ENCODE results near the gene SYT14. TPM values are rescaled to one million over a fixed set of nuclear protein-coding genes. Genes with fewer than 3 reads are reported as not detected.
"Not testable (repeated sequence)": the region's sequence is repeated elsewhere in the genome, so short reads cannot be mapped to it uniquely, and the experiment has no call there.

The SYT14 gene
- 1.0 TPM for polyA plus RNA-seq
- long read RNA-seq, donor 1, result 0 reads
- long read RNA-seq, donor 2, result 0 reads
- long read RNA-seq, donor 3, result 0 reads
- long read RNA-seq, donor 4, result 0 reads
- long read RNA-seq, donor 5, result 0 reads
- long read RNA-seq, donor 6, result 0 reads
- long read RNA-seq, donor 7, result 0 reads
- long read RNA-seq, donor 8, partial matches to known transcripts, result 7 of 7 reads
- long read RNA-seq, donor 8, other reads (novel, unspliced or antisense), result 0 of 7 reads
- long read RNA-seq, donor 9, result 0 reads
- long read RNA-seq, donor 10, result 0 reads
- long read RNA-seq, donor 11, result 0 reads

DNA sequence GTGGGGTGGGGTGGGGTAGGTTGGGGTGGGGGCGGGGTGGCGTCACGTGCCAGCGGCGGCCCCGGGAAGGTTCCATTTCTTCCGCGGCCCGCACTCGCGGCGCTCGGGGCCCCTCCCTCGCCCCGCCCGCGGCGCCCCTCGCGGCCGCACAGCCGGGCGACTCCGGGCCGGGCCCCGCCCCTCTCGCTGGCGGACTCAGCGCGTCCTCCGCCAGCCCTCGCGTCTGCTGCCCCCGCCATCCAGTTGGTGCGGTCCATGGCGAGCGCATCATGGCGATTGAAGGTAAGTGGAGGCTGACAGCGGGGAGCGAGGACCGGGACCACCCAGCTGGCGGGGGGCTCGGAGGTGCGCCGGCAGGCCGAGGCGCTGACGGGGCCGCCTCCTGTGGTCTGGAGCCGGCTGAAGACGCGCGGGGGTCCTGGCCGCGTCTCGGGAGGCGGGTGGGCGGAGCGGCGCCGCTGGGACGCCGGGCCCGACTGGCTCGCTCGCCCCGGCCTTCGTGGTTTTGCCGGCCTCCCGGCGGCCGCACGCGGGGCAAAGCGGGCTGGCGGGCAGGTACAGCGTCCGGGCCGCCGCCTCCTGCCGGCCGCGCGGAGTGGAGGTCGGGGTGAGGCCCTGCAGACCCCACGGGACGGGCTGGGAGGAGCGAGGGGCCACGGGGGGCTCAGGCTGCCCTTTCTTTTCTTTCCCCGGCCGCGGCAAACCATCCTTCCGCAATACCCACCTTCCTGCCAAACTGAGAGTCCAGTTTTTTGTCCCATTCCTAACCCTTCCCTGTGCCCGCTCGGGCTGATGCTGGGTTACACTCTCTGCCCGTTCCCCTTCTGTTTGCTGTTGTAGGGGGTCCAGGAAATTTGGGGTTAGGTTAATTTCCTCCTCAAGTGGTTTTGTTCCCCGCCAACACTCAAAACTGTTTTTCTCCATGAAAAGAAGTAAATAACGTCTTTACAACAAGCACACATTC lies at the start of gene SYT14:
Gene SYT14, plus strand, starts transcription at position 222 of the 964 bp plus-strand sequence. Its CDS starts 48 bp downstream, at position 270.
- peak within 1 kb of the TSS; percentile 18 for H3K4me3 ChIP-seq (ENCODE audit: low read length)
- no peaks in the 10 kb centered on the region for H3K9me3 ChIP-seq (ENCODE audit: control insufficient read depth, low read depth, low read length)
- WGBS (ENCODE audit: insufficient coverage, low lambda C conversion rate), result 10% methylated on average over 6 of the region's 98 CpGs
- peaks cover 13% of the 10 kb centered on the region for H3K27me3 ChIP-seq (ENCODE audit: control insufficient read depth, insufficient read depth, low read length)
- H3K27ac ChIP-seq (ENCODE audit: low read length), result no peak within 1 kb of the TSS
- H3K36me3 ChIP-seq (ENCODE audit: control insufficient read depth, insufficient read depth, low read length), result no peaks in the 10 kb centered on the region
- peak in 1 of 2 donors; percentile 16 for DNase-seq
- H3K4me1 ChIP-seq (ENCODE audit: control insufficient read depth, insufficient read depth, low read length), result no peaks in the 10 kb centered on the region

DNA sequence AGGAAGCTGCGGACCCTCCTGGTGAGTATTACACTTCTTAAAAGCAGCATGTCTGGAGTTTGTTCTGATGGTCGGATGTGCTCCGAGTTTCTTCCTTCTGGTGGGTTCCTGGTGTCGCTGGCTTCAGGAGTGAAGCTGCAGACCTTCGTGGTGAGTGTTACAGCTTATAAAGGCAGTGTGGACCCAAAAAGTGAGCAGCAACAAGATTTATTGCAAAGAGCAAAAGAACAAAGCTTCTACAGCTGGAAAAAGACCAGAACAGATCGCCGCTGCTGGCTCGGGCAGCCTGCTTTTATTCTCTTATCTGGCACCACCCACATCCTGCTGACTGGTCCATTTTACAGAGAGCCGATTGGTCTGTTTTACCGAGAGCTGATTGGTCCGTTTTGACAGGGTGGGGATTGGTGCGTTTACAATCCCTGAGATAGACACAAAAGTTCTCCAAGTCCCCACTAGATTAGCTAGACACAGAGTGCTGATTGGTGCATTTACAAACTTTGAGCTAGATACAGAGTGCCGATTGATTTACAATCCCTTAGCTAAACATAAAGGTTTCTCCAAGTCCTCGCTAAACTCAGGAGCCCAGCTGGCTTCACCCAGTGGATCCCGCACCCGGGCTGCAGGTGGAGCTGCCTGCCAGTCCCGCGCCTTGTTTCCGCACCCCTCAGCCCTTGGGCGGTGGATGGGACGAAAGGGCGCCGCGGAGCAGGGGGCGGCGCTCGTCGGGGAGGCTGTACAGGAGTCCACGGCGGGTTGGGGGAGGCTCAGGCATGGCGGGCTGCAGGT lies 49.5 kb upstream of the SYT14 start:
- not testable (repeated sequence) for H3K27me3 ChIP-seq (ENCODE audit: control insufficient read depth, insufficient read depth, low read length); H3K9me3 ChIP-seq (ENCODE audit: control insufficient read depth, low read depth, low read length); H3K36me3 ChIP-seq (ENCODE audit: control insufficient read depth, insufficient read depth, low read length); H3K27ac ChIP-seq (ENCODE audit: low read length); H3K4me1 ChIP-seq (ENCODE audit: control insufficient read depth, insufficient read depth, low read length); DNase-seq; H3K4me3 ChIP-seq (ENCODE audit: low read length)
- WGBS (ENCODE audit: insufficient coverage, low lambda C conversion rate), result no CpG with 5 or more reads among the region's 31 CpGs

DNA sequence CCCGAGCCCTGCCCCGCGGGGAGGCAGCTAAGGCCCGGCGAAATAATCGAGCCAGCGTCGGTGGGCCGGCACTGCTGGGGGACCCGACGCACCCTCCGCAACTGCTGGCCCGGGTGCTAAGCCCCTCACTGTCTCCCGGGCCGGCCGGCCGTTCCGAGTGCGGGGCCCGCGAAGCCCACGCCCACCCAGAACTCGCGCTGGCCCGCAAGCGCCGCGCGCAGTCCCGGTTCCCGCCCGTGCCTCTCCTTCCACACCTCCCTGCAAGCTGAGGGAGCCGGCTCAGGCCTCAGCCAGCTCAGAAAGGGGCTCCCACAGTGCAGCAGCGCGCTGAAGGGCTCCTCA lies 49.0 kb upstream of the SYT14 start:
- no CpG with 5 or more reads among the region's 35 CpGs for WGBS (ENCODE audit: insufficient coverage, low lambda C conversion rate)
- H3K36me3 ChIP-seq (ENCODE audit: control insufficient read depth, insufficient read depth, low read length), result no peaks in the 10 kb centered on the region
- no peak for DNase-seq
- no peak overlapping the region for H3K4me3 ChIP-seq (ENCODE audit: low read length)
- H3K27ac ChIP-seq (ENCODE audit: low read length), result no peak overlapping the region
- peaks cover 5% of the 10 kb centered on the region for H3K4me1 ChIP-seq (ENCODE audit: control insufficient read depth, insufficient read depth, low read length)
- no peaks in the 10 kb centered on the region for H3K9me3 ChIP-seq (ENCODE audit: control insufficient read depth, low read depth, low read length)
- H3K27me3 ChIP-seq (ENCODE audit: control insufficient read depth, insufficient read depth, low read length), result peaks cover 4% of the 10 kb centered on the region

DNA sequence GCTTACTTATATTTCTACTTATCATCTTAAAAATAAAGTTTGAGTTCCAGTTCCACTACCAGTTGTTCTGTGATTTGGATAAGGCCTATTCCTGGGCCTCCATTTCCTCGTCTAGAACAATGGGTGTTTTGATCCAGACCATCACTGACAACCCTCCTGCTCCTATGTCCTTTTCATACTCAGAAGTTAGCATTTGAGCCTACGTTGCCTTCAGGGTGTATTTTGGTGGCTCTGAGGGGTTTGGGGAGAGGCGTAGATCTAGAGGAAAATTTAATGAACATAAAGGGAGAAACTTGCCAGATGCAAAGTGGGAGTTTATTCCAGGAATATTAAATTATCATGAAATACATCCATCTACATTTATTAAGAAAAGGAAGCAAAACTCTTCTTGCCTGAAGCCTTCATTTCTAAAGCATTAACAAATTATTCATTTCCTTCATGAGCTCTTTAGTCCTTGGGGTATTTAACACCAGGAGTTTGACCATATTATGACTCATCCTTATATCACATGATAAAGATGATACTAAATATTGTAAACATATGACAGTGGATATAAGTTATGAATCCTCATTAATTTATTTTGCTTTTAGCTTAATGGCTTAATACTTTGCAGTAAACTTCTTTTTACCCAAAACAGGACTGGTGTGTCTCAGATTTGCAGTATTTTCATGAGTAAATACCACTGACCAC lies 47.2 kb upstream of the SYT14 start:
- Histone ChIP-seq H3K9me3 (ENCODE audit: control insufficient read depth, low read depth, low read length) (no peaks in the 10 kb centered on the region), H3K4me1 (ENCODE audit: control insufficient read depth, insufficient read depth, low read length) (no peaks in the 10 kb centered on the region)
- WGBS (ENCODE audit: insufficient coverage, low lambda C conversion rate), result 65% methylated on average over 2 of the region's 3 CpGs

DNA sequence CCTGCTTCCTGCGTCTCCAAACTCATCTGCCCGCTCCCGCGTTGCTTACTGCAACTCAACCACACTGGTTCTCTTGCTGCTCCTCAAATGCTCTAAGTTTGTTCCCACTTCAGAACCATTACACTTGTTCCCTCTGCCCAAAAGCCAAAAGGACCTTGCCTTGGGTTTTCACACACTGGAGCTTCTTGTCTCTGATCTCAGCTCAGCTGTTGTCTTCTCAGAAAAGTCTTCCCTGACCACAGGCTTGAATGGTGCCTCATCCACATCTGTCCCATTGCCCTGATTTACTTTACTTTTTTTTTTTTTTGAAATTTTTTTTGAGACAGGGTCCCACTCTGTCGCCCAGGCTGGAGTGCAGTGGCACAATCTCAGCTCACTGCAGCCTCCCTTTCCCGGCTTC lies 44.3 kb upstream of the SYT14 start:
- Histone ChIP-seq H3K4me3 (ENCODE audit: low read length) (no peak overlapping the region), H3K36me3 (ENCODE audit: control insufficient read depth, insufficient read depth, low read length) (no peaks in the 10 kb centered on the region), H3K9me3 (ENCODE audit: control insufficient read depth, low read depth, low read length) (no peaks in the 10 kb centered on the region), H3K4me1 (ENCODE audit: control insufficient read depth, insufficient read depth, low read length) (no peaks in the 10 kb centered on the region), H3K27me3 (ENCODE audit: control insufficient read depth, insufficient read depth, low read length) (no peaks in the 10 kb centered on the region), H3K27ac (ENCODE audit: low read length) (no peak overlapping the region)
- no peak for DNase-seq
- WGBS (ENCODE audit: insufficient coverage, low lambda C conversion rate), result 100% methylated on average over 3 of the region's 6 CpGs

More for the DNA sequence above, 47.2 kb upstream of the SYT14 start:
- Histone ChIP-seq H3K4me3 (ENCODE audit: low read length) (no peak overlapping the region), H3K27me3 (ENCODE audit: control insufficient read depth, insufficient read depth, low read length) (peaks cover 4% of the 10 kb centered on the region), H3K36me3 (ENCODE audit: control insufficient read depth, insufficient read depth, low read length) (no peaks in the 10 kb centered on the region), H3K27ac (ENCODE audit: low read length) (no peak overlapping the region)
- no peak for DNase-seq

DNA sequence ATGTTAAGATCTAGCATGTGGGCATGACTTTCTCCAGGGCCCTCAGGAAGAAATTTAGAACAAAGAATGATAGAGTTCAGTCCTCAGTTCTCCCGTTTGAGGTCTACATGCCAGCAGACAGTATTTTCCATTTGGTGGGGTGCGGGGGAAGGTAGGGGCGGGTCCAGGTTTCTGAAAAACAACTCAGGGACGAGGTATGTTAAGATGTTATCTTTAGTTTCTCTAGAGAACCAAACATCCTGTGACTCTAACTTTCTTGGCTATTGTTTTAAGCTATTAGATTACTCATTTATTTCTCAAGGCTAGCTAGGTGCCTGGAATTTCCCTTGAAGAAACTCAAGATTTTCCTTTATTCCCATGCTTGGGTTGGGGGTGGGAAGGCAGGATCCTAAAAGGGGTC lies 42.3 kb upstream of the SYT14 start:
- H3K4me1 ChIP-seq (ENCODE audit: control insufficient read depth, insufficient read depth, low read length), result no peaks in the 10 kb centered on the region
- no peaks in the 10 kb centered on the region for H3K27me3 ChIP-seq (ENCODE audit: control insufficient read depth, insufficient read depth, low read length)
- WGBS (ENCODE audit: insufficient coverage, low lambda C conversion rate), result no CpG with 5 or more reads among the region's 4 CpGs
- no peak for DNase-seq
- no peak overlapping the region for H3K27ac ChIP-seq (ENCODE audit: low read length)
- no peak overlapping the region for H3K4me3 ChIP-seq (ENCODE audit: low read length)
- no peaks in the 10 kb centered on the region for H3K9me3 ChIP-seq (ENCODE audit: control insufficient read depth, low read depth, low read length)
- no peaks in the 10 kb centered on the region for H3K36me3 ChIP-seq (ENCODE audit: control insufficient read depth, insufficient read depth, low read length)

DNA sequence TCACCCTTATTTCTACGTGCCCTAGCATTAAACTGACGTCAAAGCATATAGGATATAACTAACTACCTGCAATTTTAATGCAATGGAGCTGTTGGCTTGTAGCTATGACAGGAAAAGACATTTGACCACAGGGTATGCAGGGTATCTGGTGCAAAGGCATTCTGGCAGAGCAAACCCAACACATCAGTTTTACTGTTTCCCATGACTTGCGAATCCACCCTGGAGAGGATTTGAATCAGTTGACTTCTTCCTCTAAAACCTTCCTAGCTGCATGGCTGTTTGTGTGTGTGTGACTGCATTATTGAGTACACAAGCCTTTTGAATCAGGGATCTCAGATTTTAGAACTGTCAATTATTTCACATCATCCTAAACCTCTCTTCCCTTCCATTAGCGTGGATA lies 41.7 kb upstream of the SYT14 start:
- Histone ChIP-seq H3K36me3 (ENCODE audit: control insufficient read depth, insufficient read depth, low read length) (no peaks in the 10 kb centered on the region), H3K4me3 (ENCODE audit: low read length) (no peak overlapping the region), H3K9me3 (ENCODE audit: control insufficient read depth, low read depth, low read length) (no peaks in the 10 kb centered on the region), H3K27ac (ENCODE audit: low read length) (no peak overlapping the region), H3K4me1 (ENCODE audit: control insufficient read depth, insufficient read depth, low read length) (no peaks in the 10 kb centered on the region), H3K27me3 (ENCODE audit: control insufficient read depth, insufficient read depth, low read length) (no peaks in the 10 kb centered on the region)
- WGBS (ENCODE audit: insufficient coverage, low lambda C conversion rate), result 100% methylated on average over 1 of the region's 4 CpGs
- no peak for DNase-seq

DNA sequence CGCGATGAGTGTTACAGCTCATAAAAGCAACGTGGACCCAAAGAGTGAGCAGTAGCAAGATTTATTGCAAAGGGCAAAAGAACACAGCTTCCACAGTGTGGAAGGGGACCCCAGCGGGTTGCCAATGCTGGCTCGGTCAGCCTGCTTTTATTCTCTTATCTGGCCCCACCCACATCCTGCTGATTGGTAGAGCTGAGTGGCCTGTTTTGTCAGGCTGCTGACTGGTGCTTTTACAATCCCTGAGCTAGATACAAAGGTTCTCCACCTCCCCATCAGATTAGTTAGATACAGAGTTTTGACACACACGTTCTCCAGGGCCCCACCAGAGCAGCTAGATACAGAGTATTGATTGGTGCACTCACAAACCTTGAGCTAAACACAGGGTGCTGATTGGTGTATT lies 39.7 kb upstream of the SYT14 start:
- H3K9me3 ChIP-seq (ENCODE audit: control insufficient read depth, low read depth, low read length); DNase-seq; H3K36me3 ChIP-seq (ENCODE audit: control insufficient read depth, insufficient read depth, low read length); H3K4me1 ChIP-seq (ENCODE audit: control insufficient read depth, insufficient read depth, low read length); H3K4me3 ChIP-seq (ENCODE audit: low read length); H3K27me3 ChIP-seq (ENCODE audit: control insufficient read depth, insufficient read depth, low read length); H3K27ac ChIP-seq (ENCODE audit: low read length): not testable (repeated sequence)
- 80% methylated on average over 1 of the region's 6 CpGs for WGBS (ENCODE audit: insufficient coverage, low lambda C conversion rate)

DNA sequence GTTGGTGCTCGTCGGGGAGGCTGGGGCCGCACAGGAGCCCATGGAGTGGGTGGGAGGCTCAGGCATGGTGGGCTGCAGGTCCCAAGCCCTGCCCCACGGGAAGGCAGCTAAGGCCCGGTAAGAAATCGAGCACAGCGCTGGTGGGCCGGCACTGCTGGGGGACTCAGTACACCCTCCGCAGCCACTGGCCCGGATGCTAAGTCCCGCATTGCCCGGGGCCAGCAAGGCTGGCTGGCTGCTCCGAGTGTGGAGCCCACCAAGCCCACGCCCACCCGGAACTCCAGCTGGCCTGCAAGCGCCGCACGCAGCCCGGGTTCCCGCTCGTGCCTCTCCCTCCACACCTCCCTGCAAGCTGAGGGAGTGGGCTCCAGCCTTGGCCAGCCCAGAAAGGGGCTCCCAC lies 39.2 kb upstream of the SYT14 start:
- H3K36me3 ChIP-seq (ENCODE audit: control insufficient read depth, insufficient read depth, low read length); DNase-seq; H3K27me3 ChIP-seq (ENCODE audit: control insufficient read depth, insufficient read depth, low read length); H3K27ac ChIP-seq (ENCODE audit: low read length); H3K4me3 ChIP-seq (ENCODE audit: low read length); H3K9me3 ChIP-seq (ENCODE audit: control insufficient read depth, low read depth, low read length); H3K4me1 ChIP-seq (ENCODE audit: control insufficient read depth, insufficient read depth, low read length): not testable (repeated sequence)
- no CpG with 5 or more reads among the region's 21 CpGs for WGBS (ENCODE audit: insufficient coverage, low lambda C conversion rate)

DNA sequence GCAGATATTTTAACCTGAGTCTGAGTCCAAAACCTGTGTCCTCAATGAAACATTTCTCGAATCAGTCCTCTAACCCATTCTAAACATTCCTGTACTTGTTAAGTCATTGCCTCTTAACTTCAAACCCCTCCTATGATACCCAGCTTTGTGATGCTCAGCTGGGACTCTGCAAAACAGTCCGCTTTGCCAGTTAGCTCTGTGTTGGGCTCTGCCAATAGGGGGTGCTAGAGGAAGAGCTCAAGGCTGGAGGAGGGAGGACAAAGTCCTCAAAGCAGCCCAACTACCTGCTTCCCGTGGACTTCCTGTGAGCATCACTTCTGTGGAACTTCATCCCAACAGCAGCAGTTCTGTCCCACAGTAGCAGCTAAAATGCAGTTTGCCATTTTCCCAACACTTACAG lies 38.1 kb upstream of the SYT14 start:
- Histone ChIP-seq H3K4me1 (ENCODE audit: control insufficient read depth, insufficient read depth, low read length) (no peaks in the 10 kb centered on the region), H3K27me3 (ENCODE audit: control insufficient read depth, insufficient read depth, low read length) (no peaks in the 10 kb centered on the region), H3K9me3 (ENCODE audit: control insufficient read depth, low read depth, low read length) (no peaks in the 10 kb centered on the region), H3K36me3 (ENCODE audit: control insufficient read depth, insufficient read depth, low read length) (no peaks in the 10 kb centered on the region), H3K4me3 (ENCODE audit: low read length) (no peak overlapping the region), H3K27ac (ENCODE audit: low read length) (no peak overlapping the region)
- no peak for DNase-seq
- no CpG with 5 or more reads among the region's 3 CpGs for whole genome bisulfite sequencing (ENCODE audit: insufficient coverage, low lambda C conversion rate)
